Epidermal melanocyte (primary cell): Measurements from ENCODE around the gene TMEM191C.
"Not testable (repeated sequence)": the region's sequence is repeated elsewhere in the genome, so short reads cannot be mapped to it uniquely, and the experiment has no call there.

Experiments
- DNase-seq: peaks from one replicate; pipeline ENCODE4 v3.0.0; 2011; ENCODE audit warnings: low spot score; ENCODE audit not compliant: insufficient read length

TMEM191C gene

DNA sequence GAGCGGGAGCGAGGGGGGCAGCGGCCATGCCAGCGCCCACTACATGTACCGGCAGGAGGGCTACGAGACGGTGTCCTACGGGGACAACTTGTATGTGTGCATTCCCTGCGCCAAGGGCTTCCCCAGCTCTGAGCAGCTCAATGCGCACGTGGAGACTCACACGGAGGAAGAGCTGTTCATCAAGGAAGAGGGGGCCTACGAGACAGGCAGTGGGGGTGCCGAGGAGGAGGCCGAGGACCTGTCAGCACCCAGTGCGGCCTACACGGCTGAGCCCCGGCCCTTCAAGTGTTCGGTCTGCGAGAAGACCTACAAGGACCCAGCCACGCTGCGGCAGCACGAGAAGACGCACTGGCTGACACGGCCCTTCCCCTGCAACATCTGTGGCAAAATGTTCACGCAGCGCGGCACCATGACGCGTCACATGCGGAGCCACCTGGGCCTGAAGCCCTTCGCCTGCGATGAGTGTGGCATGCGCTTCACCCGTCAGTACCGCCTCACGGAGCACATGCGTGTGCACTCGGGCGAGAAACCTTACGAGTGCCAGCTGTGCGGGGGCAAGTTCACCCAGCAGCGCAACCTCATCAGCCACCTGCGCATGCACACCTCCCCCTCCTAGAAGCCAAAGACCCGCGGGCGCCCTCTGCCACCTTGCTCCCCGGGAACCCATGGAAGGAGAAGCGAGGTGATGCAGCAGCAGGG is 20.9 kb upstream of the TMEM191C start:
- no peak for DNase-seq

DNA sequence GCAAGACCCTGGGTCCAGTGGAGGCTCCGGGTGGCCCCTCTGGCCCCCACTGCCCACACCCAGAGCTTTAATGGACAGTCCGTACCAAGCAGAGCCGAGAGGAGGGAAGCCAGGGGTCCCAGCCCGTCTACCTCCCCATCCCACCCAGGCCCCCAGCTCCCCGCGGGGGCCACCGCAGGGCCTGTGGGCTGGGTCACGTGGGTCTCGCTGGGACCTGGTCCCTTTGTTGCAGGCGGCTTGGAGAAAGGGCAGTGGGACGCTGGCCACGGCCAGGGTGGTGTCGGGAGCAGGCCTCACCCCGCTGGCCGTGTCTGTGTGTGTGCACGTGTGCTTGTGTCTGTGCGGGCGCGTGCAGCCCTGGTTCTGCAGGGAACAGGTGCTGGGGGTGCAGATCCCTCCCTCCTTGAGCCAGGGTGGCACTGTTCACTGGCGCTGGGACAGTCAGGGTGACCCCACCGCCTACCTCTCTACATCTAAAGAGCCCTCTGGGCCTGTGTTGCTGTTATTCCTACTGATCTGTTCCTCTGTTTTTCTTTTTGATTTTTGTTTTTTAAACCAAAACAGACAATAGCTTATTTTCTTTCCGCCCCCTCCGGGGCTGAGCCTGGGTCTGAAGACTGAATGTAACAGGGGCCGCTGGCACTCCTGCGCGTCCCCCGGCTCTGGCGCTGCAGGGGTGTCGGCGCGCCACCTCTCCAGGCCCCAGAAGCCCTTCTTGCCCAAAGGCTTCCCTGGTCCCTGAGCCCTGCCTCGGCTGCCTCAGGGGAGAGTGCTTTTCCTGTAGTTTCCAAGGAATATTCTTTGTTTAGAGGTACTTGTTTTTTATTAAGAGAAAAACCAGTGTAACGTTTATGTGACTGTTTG is 20.1 kb upstream of the TMEM191C start:
- no peak for DNase-seq

GRCh38 chr22:21447694-21448402 is 19.3 kb upstream of the TMEM191C start:
- DNase-seq = no peak

- DNase-seq = no peak
Measured at GRCh38 chr22:21448627-21449416, 18.4 kb upstream of the TMEM191C start.

GRCh38 chr22:21449531-21450319 is 17.5 kb upstream of the TMEM191C start:
- no peak for DNase-seq

GRCh38 chr22:21450320-21450831 is 16.8 kb upstream of the TMEM191C start:
- DNase-seq = no peak

DNA sequence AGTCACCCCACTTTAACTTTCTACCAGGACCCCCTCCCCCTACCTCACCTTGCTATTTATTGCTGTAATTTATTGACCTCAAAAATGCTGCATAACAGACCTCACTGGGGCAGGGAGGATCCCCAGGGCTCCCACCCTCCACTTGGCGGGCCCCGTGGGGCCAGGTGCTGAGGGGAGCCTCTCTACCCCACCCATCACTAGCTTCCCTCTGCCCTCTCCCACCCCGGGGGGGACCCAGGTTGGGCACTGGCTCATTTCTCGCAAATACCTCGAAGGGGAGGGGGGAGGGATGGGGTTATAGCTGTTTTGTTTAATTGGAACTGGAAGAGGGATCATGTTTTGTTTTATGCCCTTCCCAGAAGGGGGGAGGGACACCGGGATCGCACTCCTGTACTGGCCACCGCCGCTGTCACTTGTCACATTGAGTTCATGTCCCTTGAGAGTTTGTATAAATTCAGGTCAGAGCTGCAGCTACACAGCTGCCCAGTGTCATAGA is 16.3 kb upstream of the TMEM191C start:
- no peak for DNase-seq

- DNase-seq = no peak
Measured at GRCh38 chr22:21451545-21452520, 15.4 kb upstream of the TMEM191C start.

- not testable (repeated sequence) for DNase-seq
Measured at GRCh38 chr22:21452666-21453065, 14.5 kb upstream of the TMEM191C start.

DNA sequence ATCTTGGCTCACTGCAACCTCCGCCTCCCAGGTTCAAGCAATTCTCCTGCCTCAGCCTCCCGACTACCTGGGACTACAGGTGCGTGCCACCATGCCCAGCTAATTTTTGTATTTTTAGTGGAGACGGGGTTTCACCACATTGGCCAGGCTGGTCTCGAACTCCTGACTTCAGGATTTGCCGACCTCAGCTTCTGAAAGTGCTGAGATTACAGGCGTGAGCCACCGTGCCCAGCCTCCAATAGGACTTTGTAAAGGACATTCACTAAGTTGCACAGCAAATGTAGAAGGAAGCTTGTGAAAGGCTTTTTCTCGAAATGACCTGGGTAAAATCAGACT is 12.2 kb upstream of the TMEM191C start:
- DNase-seq = not testable (repeated sequence)

GRCh38 chr22:21455334-21456089 is 11.7 kb upstream of the TMEM191C start:
- DNase-seq = no peak

- no peak for DNase-seq
Measured at GRCh38 chr22:21457023-21457787, 10.0 kb upstream of the TMEM191C start.

DNA sequence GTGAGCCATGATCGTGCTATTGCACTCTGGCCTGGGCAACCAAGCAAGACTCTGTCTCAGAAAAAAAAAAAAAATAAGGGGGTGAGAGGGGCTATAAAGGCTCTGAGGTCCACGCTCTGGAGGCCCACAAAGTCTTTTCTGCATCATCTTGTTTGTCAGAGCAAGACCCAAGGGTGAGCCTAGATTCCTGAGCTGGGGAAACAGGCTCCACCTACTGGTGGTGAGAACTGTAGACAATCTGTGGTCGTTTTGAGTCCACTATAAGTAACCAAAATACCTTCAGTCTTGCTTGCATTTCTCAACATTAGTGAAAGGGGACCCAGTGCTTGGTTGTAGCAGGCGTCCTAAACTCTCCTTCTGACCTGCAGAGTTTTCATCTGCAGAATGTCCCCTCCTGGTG is 4.5 kb upstream of the TMEM191C start:
- not testable (repeated sequence) for DNase-seq

DNA sequence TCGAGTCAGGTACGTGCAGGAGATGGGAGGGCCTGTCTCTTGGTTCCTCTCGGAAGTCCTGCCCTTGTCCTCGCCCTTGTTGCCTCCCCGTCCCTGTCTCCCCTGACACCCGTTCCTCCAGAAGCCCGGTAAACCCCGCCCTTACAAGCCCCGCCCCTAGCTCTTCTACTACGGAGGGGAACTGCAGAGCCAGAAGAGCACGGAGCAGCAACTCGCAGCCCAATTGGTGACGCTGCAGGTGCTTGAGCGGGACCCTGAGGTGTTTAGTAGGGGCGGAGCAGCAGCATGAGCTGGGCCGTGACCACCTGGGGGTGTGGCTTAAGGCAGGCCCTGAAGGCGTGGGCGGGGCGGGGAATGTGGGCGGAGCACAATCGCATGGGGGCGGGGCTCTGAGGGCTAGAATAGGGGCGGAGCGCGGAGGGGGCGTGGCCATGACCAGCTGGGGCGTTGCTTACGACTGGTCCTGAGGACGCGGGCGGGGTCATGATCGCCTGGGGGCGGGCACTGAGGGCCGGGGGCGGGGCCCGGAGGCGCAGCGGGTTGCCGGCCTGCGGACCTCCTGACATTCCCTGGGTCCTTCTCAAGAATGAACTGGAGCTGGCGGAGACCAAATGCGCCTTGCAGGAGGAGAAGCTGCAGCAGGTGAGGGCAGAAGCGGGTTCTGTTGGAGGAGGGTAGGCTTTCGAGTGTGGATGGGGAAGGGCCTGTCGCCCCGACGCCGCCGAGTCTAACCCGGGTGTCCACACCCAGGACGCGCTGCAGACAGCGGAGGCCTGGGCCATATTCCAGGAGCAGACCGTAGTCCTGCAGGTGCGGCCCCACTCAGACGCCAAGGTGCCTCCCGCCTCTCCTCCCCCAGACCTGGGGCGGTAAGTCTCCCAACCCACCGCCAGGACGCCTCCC is 1.3 kb downstream of the TMEM191C start:
- not testable (repeated sequence) for DNase-seq

DNA sequence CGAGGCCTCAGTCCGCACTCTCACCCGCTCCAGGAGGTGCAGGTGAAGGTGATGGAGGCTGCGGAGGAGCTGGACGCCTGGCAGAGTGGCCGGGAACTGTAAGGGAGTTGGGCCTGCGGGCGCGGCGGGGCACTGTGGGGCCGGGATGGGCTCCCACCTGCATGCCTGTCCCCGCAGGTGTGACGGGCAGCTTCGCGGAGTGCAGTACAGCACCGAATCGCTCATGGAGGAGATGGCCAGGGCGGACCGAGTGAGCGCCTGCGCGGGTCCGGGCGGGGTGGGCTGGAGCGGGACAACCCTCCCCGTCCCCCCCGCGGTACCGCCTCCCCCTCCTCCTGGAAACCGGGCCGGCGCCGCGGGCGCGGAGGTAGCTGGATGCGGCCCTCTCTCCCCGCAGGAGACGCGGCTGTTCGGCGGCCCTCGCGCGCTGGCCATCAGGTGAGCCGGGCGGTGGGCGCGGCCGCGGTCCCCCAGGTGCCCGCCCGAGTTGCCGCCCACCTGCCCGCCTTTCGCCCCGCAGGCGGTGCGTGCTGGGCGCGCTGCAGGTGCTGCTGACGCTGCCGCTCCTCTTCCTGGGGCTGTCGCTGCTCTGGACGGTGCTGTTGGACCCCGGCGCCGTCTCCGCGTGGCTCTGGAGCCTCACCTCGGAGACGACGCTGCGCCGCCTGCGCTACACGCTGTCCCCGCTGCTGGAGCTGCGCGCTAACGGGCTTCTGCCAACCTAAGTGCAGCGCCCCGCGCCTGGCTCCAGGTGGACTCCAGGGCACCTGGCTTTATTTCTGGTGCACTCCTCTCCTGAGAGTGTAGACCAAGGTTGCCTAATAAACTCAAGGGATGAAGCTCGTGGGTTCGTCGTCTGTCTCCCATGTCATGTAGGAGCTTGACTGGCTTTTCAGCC is 2.2 kb downstream of the TMEM191C start:
- DNase-seq = not testable (repeated sequence)
